IMR-90 (cell line): Measurements from ENCODE around the gene LBH. TPM values are rescaled to one million over a fixed set of nuclear protein-coding genes. Genes with fewer than 3 reads are reported as not detected.

Source experiments
- ATAC-seq: fragments of 200-7000 bp; cut with Tn5 transposase; 2 replicates; pipeline ENCODE4 v1.9.1; 2020; ENCODE audit warnings: low read depth, mild to moderate bottlenecking, moderate library complexity
- BruUV-seq: library from RNA; stranded (reverse); fragments of 400-500 nt; replicated peaks from 2 replicates; lab custom pipeline; 2021; lab: Mats Ljungman, UMichigan
- CTCF ChIA-PET: fragments of 300-600 bp; formaldehyde crosslinking; extraction: SDS; loops from one replicate; lab custom pipeline; 2021; ENCODE audit warnings: antibody characterized with exemption; lab: Yijun Ruan, JAX
- POLR2A ChIA-PET: fragments of 300-600 bp; sonication (Branson Sonifier 250); formaldehyde crosslinking; loops from one replicate; lab custom pipeline; 2022; ENCODE audit warnings: antibody characterized with exemption; ENCODE audit not compliant: unreplicated experiment; lab: Charles Lee
- DNase-seq: peaks from one replicate; pipeline ENCODE4 v3.0.0; 2013
- H2AFZ ChIP-seq: replicated peaks from 2 replicates; pipeline ENCODE3; 2013; ENCODE audit warnings: low read length, mild to moderate bottlenecking; ENCODE audit not compliant: poor library complexity
- H2AK5ac ChIP-seq: 2 replicates; pipeline ENCODE4 v1.6.1; 2013; ENCODE audit warnings: low read depth, low read length, inconsistent platforms
- H2AK9ac ChIP-seq: replicated peaks from 2 replicates; pipeline ENCODE3; 2013; ENCODE audit warnings: mild to moderate bottlenecking, low read depth, low read length, moderate library complexity; ENCODE audit not compliant: poor library complexity
- H2BK120ac ChIP-seq: 2 replicates; pipeline ENCODE4 v1.6.1; 2013; ENCODE audit warnings: low read depth, low read length, inconsistent platforms
- H2BK15ac ChIP-seq: 3 replicates; pipeline ENCODE4 v1.6.1; 2013; ENCODE audit warnings: low read depth, low read length, inconsistent platforms
- H2BK20ac ChIP-seq: 2 replicates; pipeline ENCODE4 v1.6.1; 2013; ENCODE audit warnings: low read depth, mild to moderate bottlenecking, inconsistent platforms, low read length, moderate library complexity
- H2BK5ac ChIP-seq: 2 replicates; pipeline ENCODE4 v1.6.1; 2013; ENCODE audit warnings: mild to moderate bottlenecking, low read depth, low read length, inconsistent platforms; ENCODE audit not compliant: poor library complexity, severe bottlenecking
- H3K14ac ChIP-seq: replicated peaks from 2 replicates; pipeline ENCODE4 v1.6.1; 2013; ENCODE audit warnings: low read depth, low read length, inconsistent platforms
- H3K18ac ChIP-seq: 2 replicates; pipeline ENCODE4 v1.6.1; 2013; ENCODE audit warnings: low read depth, low read length, control low read depth
- H3K23ac ChIP-seq: 2 replicates; pipeline ENCODE4 v1.6.1; 2013; ENCODE audit warnings: low read depth, low read length, inconsistent platforms
- H3K27ac ChIP-seq: 2 replicates; pipeline ENCODE4 v1.5.1; 2013; ENCODE audit warnings: mild to moderate bottlenecking, control low read depth, low read length; ENCODE audit not compliant: insufficient read depth
- H3K27me3 ChIP-seq: 2 replicates; pipeline ENCODE4 v1.6.1; 2013; ENCODE audit warnings: low read length; ENCODE audit not compliant: control insufficient read depth, insufficient read depth
- H3K36me3 ChIP-seq: 2 replicates; pipeline ENCODE4 v1.6.1; 2013; ENCODE audit warnings: low read length, mixed read lengths; ENCODE audit not compliant: control insufficient read depth, insufficient read depth
- H3K4ac ChIP-seq: 2 replicates; pipeline ENCODE4 v1.6.1; 2013; ENCODE audit warnings: low read depth, low read length, inconsistent platforms
- H3K4me1 ChIP-seq: 2 replicates; pipeline ENCODE4 v1.6.1; 2013; ENCODE audit warnings: low read length, mixed read lengths; ENCODE audit not compliant: control insufficient read depth, insufficient read depth
- H3K4me2 ChIP-seq: 2 replicates; pipeline ENCODE4 v1.6.1; 2013; ENCODE audit warnings: low read depth, mild to moderate bottlenecking, control low read depth, low read length, moderate library complexity
- H3K4me3 ChIP-seq: 2 replicates; pipeline ENCODE4 v1.5.1; 2013; ENCODE audit warnings: low read depth, mild to moderate bottlenecking, control low read depth, low read length, moderate library complexity; ENCODE audit not compliant: insufficient read depth
- H3K56ac ChIP-seq: 2 replicates; pipeline ENCODE4 v1.6.1; 2013; ENCODE audit warnings: low read length, inconsistent platforms; ENCODE audit not compliant: insufficient read depth; ENCODE audit errors: extremely low read depth
- H3K79me1 ChIP-seq, 2 experiments: 2 replicates each; pipeline ENCODE4 v1.6.1; 2013; ENCODE audit warnings: low read length in 2 of 2, inconsistent platforms in 1 of 2, low read depth in 1 of 2
- H3K9ac ChIP-seq: 2 replicates; pipeline ENCODE4 v1.6.1; 2013; ENCODE audit warnings: low read depth, low read length, control low read depth
- H3K9me1 ChIP-seq: 2 replicates; pipeline ENCODE4 v1.6.1; 2013; ENCODE audit warnings: low read length, inconsistent platforms; ENCODE audit not compliant: insufficient read depth
- H3K9me3 ChIP-seq: 2 replicates; pipeline ENCODE4 v1.6.1; 2013; ENCODE audit warnings: low read length; ENCODE audit not compliant: control insufficient read depth, insufficient read depth
- H4K20me1 ChIP-seq: 2 replicates; pipeline ENCODE4 v1.6.1; 2013; ENCODE audit warnings: low read length, inconsistent platforms; ENCODE audit not compliant: insufficient read depth
- H4K5ac ChIP-seq: 2 replicates; pipeline ENCODE4 v1.6.1; 2013; ENCODE audit warnings: mild to moderate bottlenecking, low read depth, low read length, control low read depth
- H4K8ac ChIP-seq, 2 experiments: 2 replicates each; pipeline ENCODE4 v1.6.1; 2013; ENCODE audit warnings: low read depth in 2 of 2, low read length in 2 of 2, control low read depth in 1 of 2, inconsistent platforms in 1 of 2
- H4K91ac ChIP-seq: 2 replicates; pipeline ENCODE4 v1.6.1; 2013; ENCODE audit warnings: low read depth, low read length, inconsistent platforms; ENCODE audit not compliant: insufficient read depth
- CEBPB ChIP-seq: IDR thresholded peaks from 2 replicates; pipeline ENCODE4 v1.6.1; 2012; ENCODE audit warnings: low read depth, low read length, improper control_type of control experiment
- CHD1 ChIP-seq: IDR thresholded peaks from 2 replicates; pipeline ENCODE4 v1.6.1; 2012; ENCODE audit warnings: low read depth, low read length, improper control_type of control experiment
- FOS ChIP-seq: fragments of 150-350 bp; IDR thresholded peaks from 2 replicates; pipeline ENCODE4 v1.6.1; 2016; ENCODE audit warnings: low read depth, low read length
- MAFK ChIP-seq: IDR thresholded peaks from 2 replicates; pipeline ENCODE4 v1.6.1; 2012; ENCODE audit warnings: low read depth, low read length, improper control_type of control experiment
- MAZ ChIP-seq: IDR thresholded peaks from 2 replicates; pipeline ENCODE4 v1.6.1; 2012; ENCODE audit warnings: low read depth, mild to moderate bottlenecking, low read length, improper control_type of control experiment, moderate library complexity, borderline replicate concordance
- MXI1 ChIP-seq: IDR thresholded peaks from 2 replicates; pipeline ENCODE4 v1.6.1; 2012; ENCODE audit warnings: low read depth, mild to moderate bottlenecking, low read length, moderate library complexity, borderline replicate concordance
- NFE2L2 ChIP-seq: fragments of 150-350 bp; IDR thresholded peaks from 2 replicates; pipeline ENCODE4 v1.6.1; 2016; ENCODE audit warnings: low read depth, mild to moderate bottlenecking, low read length
- POLR2A ChIP-seq: IDR thresholded peaks from 2 replicates; pipeline ENCODE4 v1.6.1; 2012; ENCODE audit warnings: mild to moderate bottlenecking, low read depth, low read length
- RAD21 ChIP-seq: IDR thresholded peaks from 2 replicates; pipeline ENCODE4 v1.6.1; 2012; ENCODE audit warnings: low read length, improper control_type of control experiment
- RCOR1 ChIP-seq: IDR thresholded peaks from 2 replicates; pipeline ENCODE4 v1.6.1; 2012; ENCODE audit warnings: mild to moderate bottlenecking, low read length, improper control_type of control experiment; ENCODE audit not compliant: insufficient replicate concordance
- RFX5 ChIP-seq: IDR thresholded peaks from 2 replicates; pipeline ENCODE4 v1.8.0; 2012; ENCODE audit warnings: low read depth, mild to moderate bottlenecking, low read length, moderate library complexity
- WGBS, 2 experiments: methylation state at CpG; one replicate each; pipeline versions ENCODE4 v1.1.5 to v1.1.7; 2013; ENCODE audit warnings: missing lambda C conversion rate in 2 of 2; ENCODE audit not compliant: insufficient read length in 1 of 2; ENCODE audit errors: extremely low coverage in 2 of 2; 5-methylcytosine and 5-hydroxymethylcytosine counted together
- dilution Hi-C: fragments of 300-500 bp; cut with HindIII; formaldehyde crosslinking; loops from one replicate; pipeline ENCODE4 v1.14.3; 2018; ENCODE audit warnings: low sequenced_read_pairs; ENCODE audit not compliant: unreplicated experiment
- in situ Hi-C: fragments of 300-500 bp; cut with MboI; formaldehyde crosslinking; loops from 3 replicates; pipeline ENCODE4 v1.14.3; 2019; ENCODE audit warnings: low sequenced_read_pairs, inconsistent platforms, mixed read lengths
- intact Hi-C: fragments of 100-400 bp; cut with micrococcal nuclease; formaldehyde crosslinking; loops from 2 replicates; pipeline ENCODE4 v1.10.0; 2022
- polyA plus RNA-seq, 3 experiments: library from polyadenylated mRNA; depleted of rRNA; stranded (reverse); fragments of >200 nt; gene quantifications; 2 replicates each; pipeline ENCODE4 v1.2.3, GENCODE V29; 2012; ENCODE audit warnings: low replicate concordance in 1 of 3
- total RNA-seq: library from RNA; depleted of rRNA; stranded (reverse); fragments of >200 nt; gene quantifications from 2 replicates; pipeline ENCODE4 v1.2.3, GENCODE V29; 2012
- TF ChIP-seq, protein P1 (sequence below): conservative IDR thresholded peaks from 2 replicates; pipeline ENCODE4 v1.5.1; 2012; ENCODE audit warnings: mild to moderate bottlenecking, low read depth, low read length, improper control_type of control experiment
- TF ChIP-seq, protein P2 (sequence below): fragments of 150-350 bp; IDR thresholded peaks from 2 replicates; pipeline ENCODE4 v1.6.1; 2017; ENCODE audit warnings: mild to moderate bottlenecking, antibody characterized with exemption, low read length, low read depth

The LBH gene
- total and polyA plus RNA-seq, 2 of the 4 experiments (the other 2 are of a cell fraction): 158 to 202 TPM

DNA sequence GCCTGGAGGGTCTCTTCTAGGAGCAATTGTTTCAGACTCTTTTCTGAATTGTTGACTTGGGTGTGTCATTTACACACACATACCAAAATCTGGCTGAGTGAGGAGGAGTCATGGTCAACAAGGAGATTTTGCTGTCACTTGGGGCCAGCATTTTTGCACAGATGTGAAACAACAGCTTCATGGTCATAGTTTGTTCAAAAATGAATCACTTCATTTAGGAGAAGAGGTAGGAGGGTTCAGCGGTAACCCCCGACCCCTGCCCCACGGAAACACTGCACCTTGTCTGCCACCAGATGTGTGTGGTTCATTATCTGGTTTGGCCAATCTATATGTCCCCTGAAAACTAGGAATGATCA, 42.2 kb downstream of the LBH start:
- Histone ChIP-seq H3K36me3 (no peaks in the 10 kb centered on the region), H4K20me1 (no peaks in the 10 kb centered on the region), H3K23ac (peak overlapping the region; percentile 88), H3K4ac (peak overlapping the region; percentile 91), H3K14ac (peak overlapping the region; percentile 66), H2BK5ac (peak overlapping the region; percentile 99), H3K27me3 (no peaks in the 10 kb centered on the region), H2AFZ (peak overlapping the region; percentile 72), H3K9me1 (peaks cover 21% of the 10 kb centered on the region), H3K4me2 (no peak overlapping the region), H3K9me3 (no peaks in the 10 kb centered on the region), H3K4me3 (no peak overlapping the region), H2AK9ac (peak overlapping the region; percentile 89), H3K27ac (peak overlapping the region; percentile 90), H3K56ac (peak overlapping the region; percentile 78), H4K5ac (peak overlapping the region; percentile 99), H2BK20ac (peak overlapping the region; percentile 99), H3K79me1 (peaks cover 3 to 19% of the 10 kb centered on the region in 2 experiments; a peak in 3 of 4 replicates), H4K8ac (peak overlapping the region; percentile 72 to 97), H2BK120ac (peak overlapping the region; percentile 93), H2BK15ac (peak overlapping the region; percentile 40), H4K91ac (peak overlapping the region; percentile 94), H3K18ac (peak overlapping the region; percentile 97), H3K9ac (peak overlapping the region; percentile 26), H3K4me1 (peaks cover 31% of the 10 kb centered on the region), H2AK5ac (peak overlapping the region; percentile 99)
- BruUV-seq: no TSS peak
- no peak for DNase-seq
- CTCF ChIA-PET: interaction anchor here (1.4 kb wide), 1 partner anchor 434 kb away, joined by 3 read pairs; no protein-coding TSS in a partner anchor
- no CpG with 5 or more reads among the region's 3 CpGs for WGBS, 2 experiments
- intact Hi-C loops: no loop called here
- in situ Hi-C loops: no loop called here
- ATAC-seq: peak; percentile 22
- TF ChIP-seq MXI1: no peak
- TF ChIP-seq, protein P1, sequence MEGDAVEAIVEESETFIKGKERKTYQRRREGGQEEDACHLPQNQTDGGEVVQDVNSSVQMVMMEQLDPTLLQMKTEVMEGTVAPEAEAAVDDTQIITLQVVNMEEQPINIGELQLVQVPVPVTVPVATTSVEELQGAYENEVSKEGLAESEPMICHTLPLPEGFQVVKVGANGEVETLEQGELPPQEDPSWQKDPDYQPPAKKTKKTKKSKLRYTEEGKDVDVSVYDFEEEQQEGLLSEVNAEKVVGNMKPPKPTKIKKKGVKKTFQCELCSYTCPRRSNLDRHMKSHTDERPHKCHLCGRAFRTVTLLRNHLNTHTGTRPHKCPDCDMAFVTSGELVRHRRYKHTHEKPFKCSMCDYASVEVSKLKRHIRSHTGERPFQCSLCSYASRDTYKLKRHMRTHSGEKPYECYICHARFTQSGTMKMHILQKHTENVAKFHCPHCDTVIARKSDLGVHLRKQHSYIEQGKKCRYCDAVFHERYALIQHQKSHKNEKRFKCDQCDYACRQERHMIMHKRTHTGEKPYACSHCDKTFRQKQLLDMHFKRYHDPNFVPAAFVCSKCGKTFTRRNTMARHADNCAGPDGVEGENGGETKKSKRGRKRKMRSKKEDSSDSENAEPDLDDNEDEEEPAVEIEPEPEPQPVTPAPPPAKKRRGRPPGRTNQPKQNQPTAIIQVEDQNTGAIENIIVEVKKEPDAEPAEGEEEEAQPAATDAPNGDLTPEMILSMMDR: no peak
- TF ChIP-seq POLR2A: no peak
- TF ChIP-seq RCOR1: no peak
- TF ChIP-seq CEBPB: no peak
- no peak for TF ChIP-seq RAD21
- no peak for TF ChIP-seq NFE2L2
- TF ChIP-seq MAFK: no peak
- TF ChIP-seq FOS: no peak
- TF ChIP-seq RFX5: no peak
- no peak for TF ChIP-seq CHD1
- TF ChIP-seq MAZ: no peak
- TF ChIP-seq, protein P2, sequence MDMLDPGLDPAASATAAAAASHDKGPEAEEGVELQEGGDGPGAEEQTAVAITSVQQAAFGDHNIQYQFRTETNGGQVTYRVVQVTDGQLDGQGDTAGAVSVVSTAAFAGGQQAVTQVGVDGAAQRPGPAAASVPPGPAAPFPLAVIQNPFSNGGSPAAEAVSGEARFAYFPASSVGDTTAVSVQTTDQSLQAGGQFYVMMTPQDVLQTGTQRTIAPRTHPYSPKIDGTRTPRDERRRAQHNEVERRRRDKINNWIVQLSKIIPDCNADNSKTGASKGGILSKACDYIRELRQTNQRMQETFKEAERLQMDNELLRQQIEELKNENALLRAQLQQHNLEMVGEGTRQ: no peak
- POLR2A ChIA-PET: interaction anchor here (1.4 to 1.6 kb wide), 2 partner anchors 28 to 393 kb away, joined by 6 read pairs; no protein-coding TSS in a partner anchor
- dilution Hi-C loops: no loop called here
